Measurements from ENCODE around the gene IAH1. TPM values are rescaled to one million over a fixed set of nuclear protein-coding genes. Genes with fewer than 3 reads are reported as not detected.
A peak's percentile ranks its signal among the peaks of the same experiment; 100 is the strongest.

Gene IAH1
- total and polyA plus RNA-seq, 10 of the 15 experiments (the other 5 are each of a cell fraction or from before 2014, with no cell fraction given) = 57.4 to 125 (median 75.8) TPM

DNA sequence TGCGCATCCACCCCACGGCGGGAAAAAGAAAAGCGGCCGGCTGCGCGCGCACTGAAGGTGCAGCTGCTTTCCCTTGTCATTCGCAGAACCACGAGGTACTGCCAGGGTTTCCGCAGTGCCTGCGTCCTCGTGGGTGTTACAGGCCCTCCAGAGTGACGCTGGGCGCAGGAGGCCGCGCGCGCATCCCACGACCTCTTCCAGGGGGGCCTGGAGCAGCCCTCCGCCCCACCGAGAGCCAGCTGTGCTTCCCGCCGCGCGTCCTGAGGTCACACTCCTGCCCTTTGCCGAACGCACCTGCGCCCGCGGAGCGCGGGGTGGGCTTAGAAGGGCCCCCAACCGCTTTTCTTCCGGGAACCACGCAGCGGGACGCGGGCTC lies 378 bp upstream of the IAH1 start (continued):
- 0 out of 2 replicates have a peak, but pooled peaks have one; percentile 9 for TF ChIP-seq NRF1 (conservative IDR thresholded peaks at IDR 0.05; ENCODE audit: low read depth, low read length)
- TF ChIP-seq, protein P1, sequence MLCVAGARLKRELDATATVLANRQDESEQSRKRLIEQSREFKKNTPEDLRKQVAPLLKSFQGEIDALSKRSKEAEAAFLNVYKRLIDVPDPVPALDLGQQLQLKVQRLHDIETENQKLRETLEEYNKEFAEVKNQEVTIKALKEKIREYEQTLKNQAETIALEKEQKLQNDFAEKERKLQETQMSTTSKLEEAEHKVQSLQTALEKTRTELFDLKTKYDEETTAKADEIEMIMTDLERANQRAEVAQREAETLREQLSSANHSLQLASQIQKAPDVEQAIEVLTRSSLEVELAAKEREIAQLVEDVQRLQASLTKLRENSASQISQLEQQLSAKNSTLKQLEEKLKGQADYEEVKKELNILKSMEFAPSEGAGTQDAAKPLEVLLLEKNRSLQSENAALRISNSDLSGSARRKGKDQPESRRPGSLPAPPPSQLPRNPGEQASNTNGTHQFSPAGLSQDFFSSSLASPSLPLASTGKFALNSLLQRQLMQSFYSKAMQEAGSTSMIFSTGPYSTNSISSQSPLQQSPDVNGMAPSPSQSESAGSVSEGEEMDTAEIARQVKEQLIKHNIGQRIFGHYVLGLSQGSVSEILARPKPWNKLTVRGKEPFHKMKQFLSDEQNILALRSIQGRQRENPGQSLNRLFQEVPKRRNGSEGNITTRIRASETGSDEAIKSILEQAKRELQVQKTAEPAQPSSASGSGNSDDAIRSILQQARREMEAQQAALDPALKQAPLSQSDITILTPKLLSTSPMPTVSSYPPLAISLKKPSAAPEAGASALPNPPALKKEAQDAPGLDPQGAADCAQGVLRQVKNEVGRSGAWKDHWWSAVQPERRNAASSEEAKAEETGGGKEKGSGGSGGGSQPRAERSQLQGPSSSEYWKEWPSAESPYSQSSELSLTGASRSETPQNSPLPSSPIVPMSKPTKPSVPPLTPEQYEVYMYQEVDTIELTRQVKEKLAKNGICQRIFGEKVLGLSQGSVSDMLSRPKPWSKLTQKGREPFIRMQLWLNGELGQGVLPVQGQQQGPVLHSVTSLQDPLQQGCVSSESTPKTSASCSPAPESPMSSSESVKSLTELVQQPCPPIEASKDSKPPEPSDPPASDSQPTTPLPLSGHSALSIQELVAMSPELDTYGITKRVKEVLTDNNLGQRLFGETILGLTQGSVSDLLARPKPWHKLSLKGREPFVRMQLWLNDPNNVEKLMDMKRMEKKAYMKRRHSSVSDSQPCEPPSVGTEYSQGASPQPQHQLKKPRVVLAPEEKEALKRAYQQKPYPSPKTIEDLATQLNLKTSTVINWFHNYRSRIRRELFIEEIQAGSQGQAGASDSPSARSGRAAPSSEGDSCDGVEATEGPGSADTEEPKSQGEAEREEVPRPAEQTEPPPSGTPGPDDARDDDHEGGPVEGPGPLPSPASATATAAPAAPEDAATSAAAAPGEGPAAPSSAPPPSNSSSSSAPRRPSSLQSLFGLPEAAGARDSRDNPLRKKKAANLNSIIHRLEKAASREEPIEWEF (IDR thresholded peaks at IDR 0.05; ENCODE audit: insufficient replicate concordance, low read depth, low read length) = no peak
- TF ChIP-seq PML (IDR thresholded peaks at IDR 0.05; ENCODE audit: low read length) = no peak
- peak; percentile 18 for TF ChIP-seq KLF5 (IDR thresholded peaks at IDR 0.05; ENCODE audit: partially characterized antibody)
- TF ChIP-seq, protein P2, sequence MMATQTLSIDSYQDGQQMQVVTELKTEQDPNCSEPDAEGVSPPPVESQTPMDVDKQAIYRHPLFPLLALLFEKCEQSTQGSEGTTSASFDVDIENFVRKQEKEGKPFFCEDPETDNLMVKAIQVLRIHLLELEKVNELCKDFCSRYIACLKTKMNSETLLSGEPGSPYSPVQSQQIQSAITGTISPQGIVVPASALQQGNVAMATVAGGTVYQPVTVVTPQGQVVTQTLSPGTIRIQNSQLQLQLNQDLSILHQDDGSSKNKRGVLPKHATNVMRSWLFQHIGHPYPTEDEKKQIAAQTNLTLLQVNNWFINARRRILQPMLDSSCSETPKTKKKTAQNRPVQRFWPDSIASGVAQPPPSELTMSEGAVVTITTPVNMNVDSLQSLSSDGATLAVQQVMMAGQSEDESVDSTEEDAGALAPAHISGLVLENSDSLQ (IDR thresholded peaks at IDR 0.05) = 0 out of 2 replicates have a peak, but pooled peaks have one; percentile 21
- TF ChIP-seq KAT2A (conservative IDR thresholded peaks at IDR 0.05; ENCODE audit: control insufficient read depth, low read depth, low read length) = no peak
- no peak for TF ChIP-seq ZNF384 (IDR thresholded peaks at IDR 0.05; ENCODE audit: borderline replicate concordance, low read depth, low read length)
- 0 out of 2 replicates have a peak, but pooled peaks have one; percentile 29 for TF ChIP-seq CREM (IDR thresholded peaks at IDR 0.05; ENCODE audit: low read depth)
- no peak for TF ChIP-seq RELA (IDR thresholded peaks at IDR 0.05; ENCODE audit: borderline replicate concordance, partially characterized antibody)
- TF ChIP-seq SRF (IDR thresholded peaks at IDR 0.05; ENCODE audit: low read depth in 2 of 2, low read length in 2 of 2) = no peak
- TF ChIP-seq IKZF2 (IDR thresholded peaks at IDR 0.05) = no peak
- TF ChIP-seq HCFC1 (IDR thresholded peaks at IDR 0.05; ENCODE audit: low read length) = no peak
- TF ChIP-seq, protein P3, sequence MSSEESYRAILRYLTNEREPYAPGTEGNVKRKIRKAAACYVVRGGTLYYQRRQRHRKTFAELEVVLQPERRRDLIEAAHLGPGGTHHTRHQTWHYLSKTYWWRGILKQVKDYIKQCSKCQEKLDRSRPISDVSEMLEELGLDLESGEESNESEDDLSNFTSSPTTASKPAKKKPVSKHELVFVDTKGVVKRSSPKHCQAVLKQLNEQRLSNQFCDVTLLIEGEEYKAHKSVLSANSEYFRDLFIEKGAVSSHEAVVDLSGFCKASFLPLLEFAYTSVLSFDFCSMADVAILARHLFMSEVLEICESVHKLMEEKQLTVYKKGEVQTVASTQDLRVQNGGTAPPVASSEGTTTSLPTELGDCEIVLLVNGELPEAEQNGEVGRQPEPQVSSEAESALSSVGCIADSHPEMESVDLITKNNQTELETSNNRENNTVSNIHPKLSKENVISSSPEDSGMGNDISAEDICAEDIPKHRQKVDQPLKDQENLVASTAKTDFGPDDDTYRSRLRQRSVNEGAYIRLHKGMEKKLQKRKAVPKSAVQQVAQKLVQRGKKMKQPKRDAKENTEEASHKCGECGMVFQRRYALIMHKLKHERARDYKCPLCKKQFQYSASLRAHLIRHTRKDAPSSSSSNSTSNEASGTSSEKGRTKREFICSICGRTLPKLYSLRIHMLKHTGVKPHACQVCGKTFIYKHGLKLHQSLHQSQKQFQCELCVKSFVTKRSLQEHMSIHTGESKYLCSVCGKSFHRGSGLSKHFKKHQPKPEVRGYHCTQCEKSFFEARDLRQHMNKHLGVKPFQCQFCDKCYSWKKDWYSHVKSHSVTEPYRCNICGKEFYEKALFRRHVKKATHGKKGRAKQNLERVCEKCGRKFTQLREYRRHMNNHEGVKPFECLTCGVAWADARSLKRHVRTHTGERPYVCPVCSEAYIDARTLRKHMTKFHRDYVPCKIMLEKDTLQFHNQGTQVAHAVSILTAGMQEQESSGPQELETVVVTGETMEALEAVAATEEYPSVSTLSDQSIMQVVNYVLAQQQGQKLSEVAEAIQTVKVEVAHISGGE (CRISPR knock-in tag; IDR thresholded peaks at IDR 0.05) = no peak
- TF ChIP-seq, protein P4, sequence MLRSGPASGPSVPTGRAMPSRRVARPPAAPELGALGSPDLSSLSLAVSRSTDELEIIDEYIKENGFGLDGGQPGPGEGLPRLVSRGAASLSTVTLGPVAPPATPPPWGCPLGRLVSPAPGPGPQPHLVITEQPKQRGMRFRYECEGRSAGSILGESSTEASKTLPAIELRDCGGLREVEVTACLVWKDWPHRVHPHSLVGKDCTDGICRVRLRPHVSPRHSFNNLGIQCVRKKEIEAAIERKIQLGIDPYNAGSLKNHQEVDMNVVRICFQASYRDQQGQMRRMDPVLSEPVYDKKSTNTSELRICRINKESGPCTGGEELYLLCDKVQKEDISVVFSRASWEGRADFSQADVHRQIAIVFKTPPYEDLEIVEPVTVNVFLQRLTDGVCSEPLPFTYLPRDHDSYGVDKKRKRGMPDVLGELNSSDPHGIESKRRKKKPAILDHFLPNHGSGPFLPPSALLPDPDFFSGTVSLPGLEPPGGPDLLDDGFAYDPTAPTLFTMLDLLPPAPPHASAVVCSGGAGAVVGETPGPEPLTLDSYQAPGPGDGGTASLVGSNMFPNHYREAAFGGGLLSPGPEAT (IDR thresholded peaks at IDR 0.05; ENCODE audit: low read depth) = no peak
- TF ChIP-seq, protein P5, sequence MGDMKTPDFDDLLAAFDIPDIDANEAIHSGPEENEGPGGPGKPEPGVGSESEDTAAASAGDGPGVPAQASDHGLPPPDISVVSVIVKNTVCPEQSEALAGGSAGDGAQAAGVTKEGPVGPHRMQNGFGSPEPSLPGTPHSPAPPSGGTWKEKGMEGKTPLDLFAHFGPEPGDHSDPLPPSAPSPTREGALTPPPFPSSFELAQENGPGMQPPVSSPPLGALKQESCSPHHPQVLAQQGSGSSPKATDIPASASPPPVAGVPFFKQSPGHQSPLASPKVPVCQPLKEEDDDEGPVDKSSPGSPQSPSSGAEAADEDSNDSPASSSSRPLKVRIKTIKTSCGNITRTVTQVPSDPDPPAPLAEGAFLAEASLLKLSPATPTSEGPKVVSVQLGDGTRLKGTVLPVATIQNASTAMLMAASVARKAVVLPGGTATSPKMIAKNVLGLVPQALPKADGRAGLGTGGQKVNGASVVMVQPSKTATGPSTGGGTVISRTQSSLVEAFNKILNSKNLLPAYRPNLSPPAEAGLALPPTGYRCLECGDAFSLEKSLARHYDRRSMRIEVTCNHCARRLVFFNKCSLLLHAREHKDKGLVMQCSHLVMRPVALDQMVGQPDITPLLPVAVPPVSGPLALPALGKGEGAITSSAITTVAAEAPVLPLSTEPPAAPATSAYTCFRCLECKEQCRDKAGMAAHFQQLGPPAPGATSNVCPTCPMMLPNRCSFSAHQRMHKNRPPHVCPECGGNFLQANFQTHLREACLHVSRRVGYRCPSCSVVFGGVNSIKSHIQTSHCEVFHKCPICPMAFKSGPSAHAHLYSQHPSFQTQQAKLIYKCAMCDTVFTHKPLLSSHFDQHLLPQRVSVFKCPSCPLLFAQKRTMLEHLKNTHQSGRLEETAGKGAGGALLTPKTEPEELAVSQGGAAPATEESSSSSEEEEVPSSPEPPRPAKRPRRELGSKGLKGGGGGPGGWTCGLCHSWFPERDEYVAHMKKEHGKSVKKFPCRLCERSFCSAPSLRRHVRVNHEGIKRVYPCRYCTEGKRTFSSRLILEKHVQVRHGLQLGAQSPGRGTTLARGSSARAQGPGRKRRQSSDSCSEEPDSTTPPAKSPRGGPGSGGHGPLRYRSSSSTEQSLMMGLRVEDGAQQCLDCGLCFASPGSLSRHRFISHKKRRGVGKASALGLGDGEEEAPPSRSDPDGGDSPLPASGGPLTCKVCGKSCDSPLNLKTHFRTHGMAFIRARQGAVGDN (IDR thresholded peaks at IDR 0.05) = no peak

All from GM12878 (cell line).